ENCODE measurements around the gene CSMD2.

DNA sequence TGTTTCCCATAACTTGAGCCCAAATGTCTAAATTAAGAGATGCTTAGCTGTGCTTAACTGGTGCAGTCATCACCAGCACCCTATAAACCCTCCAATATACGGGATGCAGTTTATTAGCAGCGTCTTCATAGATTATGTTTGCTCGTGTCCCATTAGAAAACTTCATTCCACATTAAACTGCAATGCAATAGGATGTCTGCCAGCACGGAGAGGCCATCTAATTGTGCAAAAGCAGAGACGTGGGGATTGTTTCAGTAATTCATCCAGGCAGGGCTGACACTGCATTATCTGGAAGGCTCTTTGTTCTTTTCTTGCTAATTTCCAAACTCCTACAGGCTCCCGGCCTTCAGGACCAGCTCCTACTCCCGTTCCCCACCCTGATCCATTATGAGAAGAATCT is 89.5 kb downstream of the CSMD2 start:
- TF ChIP-seq, protein P1, sequence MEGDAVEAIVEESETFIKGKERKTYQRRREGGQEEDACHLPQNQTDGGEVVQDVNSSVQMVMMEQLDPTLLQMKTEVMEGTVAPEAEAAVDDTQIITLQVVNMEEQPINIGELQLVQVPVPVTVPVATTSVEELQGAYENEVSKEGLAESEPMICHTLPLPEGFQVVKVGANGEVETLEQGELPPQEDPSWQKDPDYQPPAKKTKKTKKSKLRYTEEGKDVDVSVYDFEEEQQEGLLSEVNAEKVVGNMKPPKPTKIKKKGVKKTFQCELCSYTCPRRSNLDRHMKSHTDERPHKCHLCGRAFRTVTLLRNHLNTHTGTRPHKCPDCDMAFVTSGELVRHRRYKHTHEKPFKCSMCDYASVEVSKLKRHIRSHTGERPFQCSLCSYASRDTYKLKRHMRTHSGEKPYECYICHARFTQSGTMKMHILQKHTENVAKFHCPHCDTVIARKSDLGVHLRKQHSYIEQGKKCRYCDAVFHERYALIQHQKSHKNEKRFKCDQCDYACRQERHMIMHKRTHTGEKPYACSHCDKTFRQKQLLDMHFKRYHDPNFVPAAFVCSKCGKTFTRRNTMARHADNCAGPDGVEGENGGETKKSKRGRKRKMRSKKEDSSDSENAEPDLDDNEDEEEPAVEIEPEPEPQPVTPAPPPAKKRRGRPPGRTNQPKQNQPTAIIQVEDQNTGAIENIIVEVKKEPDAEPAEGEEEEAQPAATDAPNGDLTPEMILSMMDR (conservative IDR thresholded peaks at IDR 0.05; ENCODE audit: low read depth, low read length) = no peak
- TF ChIP-seq EZH2 (IDR thresholded peaks at IDR 0.05; ENCODE audit: borderline replicate concordance, low read depth, low read length, poor library complexity, severe bottlenecking) = no peak
